Lower lobe of right lung (tissue), 2 donors: ENCODE results near the gene PAIP2. TPM values are rescaled to one million over a fixed set of nuclear protein-coding genes. Genes with fewer than 3 reads are reported as not detected.

Experiments used
- ATAC-seq, 2 donors: fragments of 200-7000 bp; cut with Tn5 transposase; one replicate each; pipeline ENCODE4 v1.9.1; 2020 to 2022; ENCODE audit warnings: mild to moderate bottlenecking in 2 of 2, moderate library complexity in 2 of 2
- DNase-seq: peaks from one replicate; pipeline ENCODE4 v3.0.0-alpha.2; 2020
- H3K27ac ChIP-seq: fragments of 200-600 bp; one replicate; pipeline ENCODE4 v1.8.0; 2022
- H3K27me3 ChIP-seq: fragments of 200-600 bp; one replicate; pipeline ENCODE4 v1.8.0; 2022; ENCODE audit warnings: low read depth
- H3K36me3 ChIP-seq: fragments of 200-600 bp; one replicate; pipeline ENCODE4 v1.8.0; 2022; ENCODE audit warnings: mild to moderate bottlenecking
- H3K4me1 ChIP-seq: fragments of 200-600 bp; one replicate; pipeline ENCODE4 v1.8.0; 2022
- H3K4me3 ChIP-seq: fragments of 200-600 bp; one replicate; pipeline ENCODE4 v1.8.0; 2022; ENCODE audit warnings: mild to moderate bottlenecking
- H3K9me3 ChIP-seq: fragments of 200-600 bp; one replicate; pipeline ENCODE4 v1.8.0; 2022
- intact Hi-C: fragments of 100-400 bp; cut with DNase I; formaldehyde crosslinking; loops from one replicate; pipeline ENCODE4 v1.11.0; 2022
- total RNA-seq: library from RNA; stranded (reverse); fragmentation: NEBNext Ultra II Directional; extraction: Animal tissue kit (Norgen Biotek cat#: 25700); gene quantifications from one replicate; pipeline ENCODE4 v1.2.1, GENCODE V29; 2021
- TF ChIP-seq, protein P1 (sequence below): fragments of 200-600 bp; IDR thresholded peaks from one replicate; pipeline ENCODE4 v1.8.0; 2022; ENCODE audit warnings: antibody characterized with exemption, mild to moderate bottlenecking
- donor health status: DM: no; HTN: yes; CAD: no; lungs with severe emphysema.

The PAIP2 gene
- total RNA-seq, 1 donor from 2014 or later = 84.1 TPM

DNA sequence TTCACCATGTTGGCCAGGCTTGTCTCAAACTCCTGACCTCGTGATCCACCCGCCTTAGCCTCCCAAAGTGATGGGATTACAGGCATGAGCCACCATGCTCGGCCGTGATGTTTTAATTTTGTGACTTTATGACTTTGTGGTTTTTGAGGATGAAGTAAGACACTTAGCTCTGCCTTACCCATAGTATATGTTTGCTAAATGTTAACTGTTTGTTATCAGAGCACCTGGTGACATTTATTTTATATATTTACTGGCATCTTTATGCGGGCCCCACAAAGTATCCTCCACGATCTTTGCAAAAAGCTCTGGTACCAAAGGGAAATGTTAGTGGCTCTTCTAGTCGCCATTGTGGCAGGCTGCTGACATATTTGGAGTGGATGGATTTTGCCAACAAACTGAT, 34.7 kb downstream of the PAIP2 start:
- H3K27ac ChIP-seq = no peak overlapping the region
- H3K36me3 ChIP-seq = peaks cover 34% of the 10 kb centered on the region
- no peak overlapping the region for H3K4me3 ChIP-seq
- intact Hi-C loops = no loop called here
- TF ChIP-seq, protein P1, sequence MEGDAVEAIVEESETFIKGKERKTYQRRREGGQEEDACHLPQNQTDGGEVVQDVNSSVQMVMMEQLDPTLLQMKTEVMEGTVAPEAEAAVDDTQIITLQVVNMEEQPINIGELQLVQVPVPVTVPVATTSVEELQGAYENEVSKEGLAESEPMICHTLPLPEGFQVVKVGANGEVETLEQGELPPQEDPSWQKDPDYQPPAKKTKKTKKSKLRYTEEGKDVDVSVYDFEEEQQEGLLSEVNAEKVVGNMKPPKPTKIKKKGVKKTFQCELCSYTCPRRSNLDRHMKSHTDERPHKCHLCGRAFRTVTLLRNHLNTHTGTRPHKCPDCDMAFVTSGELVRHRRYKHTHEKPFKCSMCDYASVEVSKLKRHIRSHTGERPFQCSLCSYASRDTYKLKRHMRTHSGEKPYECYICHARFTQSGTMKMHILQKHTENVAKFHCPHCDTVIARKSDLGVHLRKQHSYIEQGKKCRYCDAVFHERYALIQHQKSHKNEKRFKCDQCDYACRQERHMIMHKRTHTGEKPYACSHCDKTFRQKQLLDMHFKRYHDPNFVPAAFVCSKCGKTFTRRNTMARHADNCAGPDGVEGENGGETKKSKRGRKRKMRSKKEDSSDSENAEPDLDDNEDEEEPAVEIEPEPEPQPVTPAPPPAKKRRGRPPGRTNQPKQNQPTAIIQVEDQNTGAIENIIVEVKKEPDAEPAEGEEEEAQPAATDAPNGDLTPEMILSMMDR = no peak
- no peak for DNase-seq
- no peak for ATAC-seq
- H3K4me1 ChIP-seq = no peaks in the 10 kb centered on the region
- H3K27me3 ChIP-seq = no peaks in the 10 kb centered on the region
- no peaks in the 10 kb centered on the region for H3K9me3 ChIP-seq

DNA sequence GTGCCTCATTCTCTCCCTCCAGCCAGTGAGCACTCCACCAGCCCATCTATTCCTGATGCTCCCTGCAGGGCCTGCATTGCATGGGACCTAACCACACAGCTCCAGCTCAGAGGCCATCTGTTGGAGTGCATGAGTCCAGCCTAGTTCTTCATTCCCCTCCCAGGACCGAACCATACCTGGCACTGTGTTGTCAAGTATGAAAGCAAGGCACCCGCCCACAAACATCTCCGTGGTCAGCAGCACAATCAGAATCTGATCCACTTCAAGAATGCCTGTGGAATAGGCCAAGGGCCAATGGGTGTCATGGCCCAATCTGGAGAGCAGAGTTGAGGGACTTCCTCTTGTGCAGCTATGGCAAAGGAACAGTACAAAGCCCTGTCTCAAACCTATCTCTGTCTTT, 35.6 kb downstream of the PAIP2 start:
- intact Hi-C loops = no loop called here
- Histone ChIP-seq H3K27me3 (no peaks in the 10 kb centered on the region), H3K27ac (no peak overlapping the region), H3K4me1 (no peaks in the 10 kb centered on the region), H3K36me3 (peaks cover 25% of the 10 kb centered on the region), H3K4me3 (no peak overlapping the region), H3K9me3 (no peaks in the 10 kb centered on the region)
- DNase-seq (no peak), ATAC-seq (no peak)
- TF ChIP-seq, protein P1 = no peak

DNA sequence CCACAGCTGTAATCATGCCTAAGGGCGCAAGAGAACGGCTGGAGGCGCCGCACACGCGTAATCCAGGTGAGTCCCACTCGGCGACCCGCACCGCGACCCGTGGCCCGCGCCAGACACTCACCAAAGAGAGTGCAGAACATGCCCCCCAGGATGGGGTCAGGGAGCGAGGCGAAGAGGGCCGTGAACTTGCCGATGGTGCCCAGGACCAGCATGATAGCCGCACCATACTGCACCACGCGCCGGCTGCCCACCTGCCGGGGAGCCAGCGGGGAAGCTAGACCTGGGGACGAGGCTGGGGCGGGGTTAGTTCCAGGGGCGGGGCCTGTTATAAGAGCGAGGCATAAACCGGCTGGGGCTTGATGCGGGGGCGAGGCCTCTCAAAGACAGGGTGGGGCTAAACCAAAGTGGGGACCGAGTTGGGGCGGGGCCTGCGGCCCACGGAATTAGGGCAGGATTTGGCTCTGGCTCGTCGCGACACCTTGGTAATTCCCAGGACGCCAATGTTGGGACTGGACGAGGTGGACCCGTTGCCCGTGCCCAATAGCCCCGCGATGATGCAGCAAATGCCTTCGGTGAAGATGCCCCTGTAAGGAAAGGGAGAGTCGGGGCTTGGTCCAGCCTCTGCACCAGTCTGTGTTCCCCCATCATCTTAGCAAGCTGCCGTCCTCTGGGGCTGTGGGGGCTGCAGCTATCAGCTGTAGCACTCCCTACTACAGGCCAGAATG, 36.6 kb downstream of the PAIP2 start:
- TF ChIP-seq, protein P1 = no peak
- no peaks in the 10 kb centered on the region for H3K4me1 ChIP-seq
- intact Hi-C loops = no loop called here
- DNase-seq = no peak
- H3K9me3 ChIP-seq = no peaks in the 10 kb centered on the region
- no peaks in the 10 kb centered on the region for H3K27me3 ChIP-seq
- no peak overlapping the region for H3K27ac ChIP-seq
- peak in 1 of 2 donors; percentile 4 for ATAC-seq
- peaks cover 15% of the 10 kb centered on the region for H3K36me3 ChIP-seq
- H3K4me3 ChIP-seq = no peak overlapping the region

DNA sequence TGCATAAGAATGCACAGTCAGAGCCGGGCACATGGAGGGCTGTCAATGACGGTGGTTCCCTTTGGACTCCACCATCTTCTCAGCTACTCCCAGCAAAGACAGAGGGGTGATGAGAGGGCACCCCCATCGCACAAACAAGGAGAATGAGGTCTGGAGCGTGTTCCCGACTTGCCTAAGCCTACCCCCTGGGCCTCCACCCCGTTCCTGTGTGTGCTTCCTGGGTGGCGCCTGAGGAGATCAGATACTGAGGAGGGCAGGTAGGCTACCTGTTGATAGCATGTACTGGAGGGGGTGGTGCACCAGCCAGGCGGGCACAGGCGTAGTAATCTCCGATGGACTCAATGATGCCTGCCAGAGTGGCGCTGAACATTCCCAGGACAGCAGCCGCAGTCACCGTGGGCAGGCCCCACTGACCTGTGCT, 37.3 kb downstream of the PAIP2 start:
- no peak for DNase-seq
- H3K4me3 ChIP-seq = no peak overlapping the region
- ATAC-seq = no peak
- H3K27ac ChIP-seq = no peak overlapping the region
- no peaks in the 10 kb centered on the region for H3K4me1 ChIP-seq
- TF ChIP-seq, protein P1 = no peak
- intact Hi-C loops = no loop called here
- H3K36me3 ChIP-seq = peaks cover 8% of the 10 kb centered on the region
- H3K27me3 ChIP-seq = no peaks in the 10 kb centered on the region
- H3K9me3 ChIP-seq = no peaks in the 10 kb centered on the region

DNA sequence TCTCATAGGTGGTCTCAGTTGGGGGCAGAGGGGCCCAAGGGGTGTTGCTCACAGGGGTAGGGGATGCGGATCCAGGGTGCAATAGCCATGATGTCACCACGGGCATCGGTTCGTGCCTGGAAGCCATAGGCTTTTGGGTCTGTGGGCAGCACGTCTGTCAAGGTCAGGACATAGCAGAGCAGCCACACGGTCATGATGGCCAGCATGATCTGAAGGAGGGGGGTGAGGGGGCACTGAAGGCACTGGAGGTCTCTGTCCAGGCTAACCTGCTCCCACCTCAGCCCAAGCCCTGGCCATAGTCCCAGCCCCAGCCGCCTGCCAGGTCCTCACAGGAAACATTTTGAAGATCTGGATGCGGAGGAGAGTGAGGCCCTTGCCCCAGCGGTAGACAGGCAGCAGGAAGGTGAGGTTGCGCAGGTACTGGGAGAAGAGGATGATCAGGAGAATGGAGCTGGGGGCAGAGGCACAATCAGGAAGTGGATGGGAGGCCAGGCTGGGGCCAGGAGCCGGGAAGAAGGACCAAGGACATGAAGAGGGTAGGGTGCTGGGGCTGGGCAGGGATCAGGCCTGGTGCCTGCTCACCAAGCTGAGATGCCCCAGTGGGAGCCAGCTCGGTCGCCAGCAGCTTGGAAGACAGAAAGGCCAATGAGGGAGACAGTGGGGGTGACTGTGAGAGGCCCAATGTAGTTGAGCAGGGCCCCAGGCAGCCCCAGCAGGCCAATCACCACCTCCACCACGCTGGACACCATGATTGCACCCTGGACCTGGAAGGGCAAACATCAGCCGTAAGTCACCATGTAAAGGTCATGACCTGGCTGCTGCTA, 38.2 kb downstream of the PAIP2 start:
- Histone ChIP-seq H3K4me3 (no peak overlapping the region), H3K27ac (no peak overlapping the region)
- no peak for DNase-seq

More for the DNA sequence above, 38.2 kb downstream of the PAIP2 start:
- peaks cover 3% of the 10 kb centered on the region for H3K36me3 ChIP-seq
- ATAC-seq = no peak
- intact Hi-C loops = no loop called here
- peaks cover 3% of the 10 kb centered on the region for H3K4me1 ChIP-seq
- H3K9me3 ChIP-seq = no peaks in the 10 kb centered on the region
- TF ChIP-seq, protein P1 = no peak
- H3K27me3 ChIP-seq = no peaks in the 10 kb centered on the region
